GM21723 (cell line): Measurements from ENCODE around the gene BMP2K.

Experiments used
- ATAC-seq: cut with Tn5 transposase; IDR thresholded peaks from one replicate; pipeline ENCODE4 v1.9.1; 2021; ENCODE audit warnings: mild to moderate bottlenecking, moderate library complexity; ENCODE audit not compliant: unreplicated experiment

Gene BMP2K

GRCh38 chr4:78763763-78764387 is 12.3 kb upstream of the BMP2K start:
- no peak for ATAC-seq

GRCh38 chr4:78764498-78764961 is 11.6 kb upstream of the BMP2K start:
- no peak for ATAC-seq

- no peak for ATAC-seq
These were observed 10.6 kb upstream of the BMP2K start for GRCh38 chr4:78765432-78766006.

GRCh38 chr4:78766026-78766425 is 10.1 kb upstream of the BMP2K start:
- ATAC-seq: no peak

- peak; percentile 90 for ATAC-seq
These were observed 9.5 kb upstream of the BMP2K start for GRCh38 chr4:78766650-78767049.

- peak; percentile 67 for ATAC-seq
These were observed 8.8 kb upstream of the BMP2K start for GRCh38 chr4:78767350-78767749.

- no peak for ATAC-seq
These were observed 7.5 kb upstream of the BMP2K start for GRCh38 chr4:78768452-78769180.

- ATAC-seq: no peak
These were observed 6.0 kb upstream of the BMP2K start for GRCh38 chr4:78770091-78770642.

- no peak for ATAC-seq
These were observed 3.5 kb upstream of the BMP2K start for GRCh38 chr4:78772526-78773091.

- no peak for ATAC-seq
These were observed 1.7 kb upstream of the BMP2K start for GRCh38 chr4:78774417-78774816.

GRCh38 chr4:78775303-78776078 is 659 bp upstream of the BMP2K start:
- peak; percentile 63 for ATAC-seq

- ATAC-seq: peak; percentile 30
These were observed 802 bp downstream of the BMP2K start for GRCh38 chr4:78776729-78777575.

GRCh38 chr4:78777576-78777940 is 1.4 kb downstream of the BMP2K start:
- ATAC-seq: no peak

- ATAC-seq: no peak
These were observed 2.4 kb downstream of the BMP2K start for GRCh38 chr4:78778530-78778929.

GRCh38 chr4:78779280-78779679 is 3.1 kb downstream of the BMP2K start:
- ATAC-seq: no peak

- no peak for ATAC-seq
These were observed 3.9 kb downstream of the BMP2K start for GRCh38 chr4:78780093-78780492.

- no peak for ATAC-seq
These were observed 5.0 kb downstream of the BMP2K start for GRCh38 chr4:78781139-78781538.

GRCh38 chr4:78781924-78782323 is 5.8 kb downstream of the BMP2K start:
- no peak for ATAC-seq

GRCh38 chr4:78784236-78784865 is 8.2 kb downstream of the BMP2K start:
- no peak for ATAC-seq
